Bronchial epithelial cell (primary cell): ENCODE results near the gene WNT3A. TPM values are rescaled to one million over a fixed set of nuclear protein-coding genes. Genes with fewer than 3 reads are reported as not detected.

Source experiments
- DNase-seq: peaks from one replicate; pipeline ENCODE4 v3.0.0-alpha.2; 2010; ENCODE audit warnings: low read depth
- FAIRE-seq: peaks from 2 replicates; lab custom pipeline; 2011; peaks lifted over from hg19 to GRCh38; lab: Jason Lieb, UNC
- H3K27me3 ChIP-seq: 2 replicates; pipeline ENCODE4 v1.5.1; 2011; ENCODE audit warnings: low read length; ENCODE audit not compliant: control insufficient read depth, insufficient read depth
- H3K36me3 ChIP-seq: 2 replicates; pipeline ENCODE4 v1.5.1; 2011; ENCODE audit warnings: low read length; ENCODE audit not compliant: control insufficient read depth, insufficient read depth
- H3K4me3 ChIP-seq: 2 replicates; pipeline ENCODE4 v1.5.1; 2011; ENCODE audit warnings: mild to moderate bottlenecking, low read depth, low read length, control low read depth
- CTCF ChIP-seq: IDR thresholded peaks from 2 replicates; pipeline ENCODE4 v1.5.1; 2011; ENCODE audit warnings: mild to moderate bottlenecking, moderate library complexity, low read length, control low read depth, inconsistent platforms; ENCODE audit not compliant: insufficient read depth, severe bottlenecking
- total RNA-seq: library from RNA; depleted of rRNA; stranded (reverse); fragments of >200 nt; gene quantifications from 2 replicates; pipeline ENCODE4 v1.2.1, GENCODE V29; 2014

The WNT3A gene
- total RNA-seq, 1 donor from 2014 or later: not detected

DNA sequence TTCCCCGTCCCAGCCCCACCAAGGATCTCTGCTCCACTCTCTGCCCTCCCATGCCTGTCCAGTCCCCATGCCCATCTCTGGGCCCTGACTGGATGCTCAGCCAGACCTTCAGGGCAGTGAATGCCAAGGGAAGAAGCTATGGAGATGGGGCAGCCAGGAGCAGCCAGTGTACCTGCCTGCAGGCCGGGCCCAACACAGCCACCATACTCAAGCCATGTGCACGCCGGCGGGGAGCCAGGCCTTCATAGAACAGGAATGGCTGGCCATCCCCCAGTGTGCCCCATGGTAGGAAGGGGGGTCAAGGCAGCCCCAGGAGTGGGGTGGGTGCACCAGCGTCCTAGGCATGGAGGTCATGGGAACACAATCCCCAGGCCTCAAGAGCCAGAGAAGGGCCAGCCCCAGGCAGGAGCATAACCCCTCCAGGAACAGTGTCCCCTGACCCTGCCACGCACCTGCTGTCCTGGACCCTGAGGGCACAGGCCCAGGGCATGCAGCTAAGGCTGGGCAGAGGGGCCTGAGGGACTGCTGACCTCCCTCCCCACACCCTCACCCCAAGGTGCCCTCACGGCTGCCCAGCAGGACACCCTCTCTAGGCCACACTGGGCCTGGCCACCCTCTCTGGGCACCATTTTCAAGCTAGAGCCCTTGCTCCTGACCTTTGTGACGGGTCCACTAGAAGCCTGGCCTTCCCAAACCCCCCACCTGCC lies 55.4 kb downstream of the WNT3A start:
- Histone ChIP-seq H3K36me3 (no peaks in the 10 kb centered on the region), H3K27me3 (peaks cover 12% of the 10 kb centered on the region), H3K4me3 (no peak overlapping the region)
- FAIRE-seq (no peak), DNase-seq (no peak)
- TF ChIP-seq CTCF: no peak

GRCh38 chr1:228062812-228063211 lies 56.0 kb downstream of the WNT3A start:
- H3K36me3 ChIP-seq: no peaks in the 10 kb centered on the region
- no peak for DNase-seq
- no peak overlapping the region for H3K4me3 ChIP-seq
- peaks cover 13% of the 10 kb centered on the region for H3K27me3 ChIP-seq
- TF ChIP-seq CTCF: peak; percentile 45
- FAIRE-seq: no peak

DNA sequence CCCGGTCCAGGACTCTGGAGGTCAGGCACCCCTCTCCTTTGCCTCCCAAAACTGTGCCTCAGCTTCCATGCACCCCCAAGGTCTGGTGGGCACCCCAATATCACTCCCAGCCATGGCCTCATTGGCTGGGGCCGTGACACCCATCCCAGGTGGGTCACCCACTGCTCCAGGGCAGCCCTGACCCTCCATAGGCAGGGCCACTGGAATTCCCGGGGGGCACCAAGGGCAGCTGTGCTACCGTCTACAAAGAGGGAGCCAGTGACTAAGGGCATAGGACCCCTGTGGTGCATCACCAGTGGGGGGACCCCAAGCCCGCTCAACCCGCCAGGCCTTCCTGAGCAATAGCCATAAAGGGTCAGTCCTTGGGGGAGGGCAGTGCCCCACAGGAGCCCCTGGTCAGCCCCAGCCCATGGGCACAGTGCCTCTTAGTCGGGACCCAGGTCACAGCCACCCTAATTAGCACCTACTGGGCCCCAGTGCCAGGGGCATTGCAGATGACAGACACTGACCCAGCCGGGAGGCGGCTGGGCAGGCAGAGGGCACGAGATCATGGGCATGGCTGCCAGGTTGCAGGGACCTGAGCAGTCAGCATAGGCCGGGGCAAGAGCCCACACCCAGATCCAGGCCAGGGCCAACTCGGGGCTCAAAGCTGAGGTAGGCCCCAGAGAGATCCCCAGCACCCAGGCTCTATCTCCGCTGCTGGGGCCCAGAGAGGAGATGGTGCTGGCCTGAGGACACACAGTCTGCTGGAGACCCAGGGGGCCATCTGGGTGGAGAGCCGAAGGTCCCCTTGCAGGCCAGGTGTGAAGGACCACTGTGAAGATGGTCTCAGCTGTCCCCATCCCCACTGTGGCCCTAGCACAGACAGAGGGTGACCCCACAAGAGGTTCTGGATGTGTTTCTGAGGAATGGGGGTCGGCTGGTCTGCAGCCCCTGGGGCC lies 56.7 kb downstream of the WNT3A start:
- DNase-seq (no peak), FAIRE-seq (no peak)
- H3K27me3 ChIP-seq: peaks cover 12% of the 10 kb centered on the region
- TF ChIP-seq CTCF: no peak
- H3K4me3 ChIP-seq: no peak overlapping the region
- H3K36me3 ChIP-seq: no peaks in the 10 kb centered on the region

DNA sequence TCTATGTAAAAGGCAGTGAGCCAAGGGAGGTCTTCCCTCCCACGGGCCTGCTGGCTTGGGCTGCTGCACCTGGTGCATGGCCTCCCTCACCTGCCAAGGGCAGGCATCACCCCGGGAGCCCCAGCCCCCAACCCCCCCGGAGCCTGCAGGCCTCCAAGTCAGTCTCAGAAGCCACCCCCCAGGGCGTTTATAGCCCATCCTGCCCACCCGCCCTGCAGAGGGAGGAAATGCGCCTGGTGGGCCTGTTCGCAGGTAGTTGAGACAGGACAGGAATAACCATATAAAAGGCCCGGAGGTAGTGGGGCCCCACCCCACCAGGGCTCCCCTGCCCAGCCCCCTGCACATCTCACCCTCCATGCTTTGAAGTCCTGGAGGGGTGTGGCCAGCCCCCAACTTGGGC lies 57.5 kb downstream of the WNT3A start:
- FAIRE-seq: no peak
- Histone ChIP-seq H3K27me3 (peaks cover 7% of the 10 kb centered on the region), H3K36me3 (no peaks in the 10 kb centered on the region), H3K4me3 (no peak overlapping the region)
- DNase-seq: no peak
- no peak for TF ChIP-seq CTCF

DNA sequence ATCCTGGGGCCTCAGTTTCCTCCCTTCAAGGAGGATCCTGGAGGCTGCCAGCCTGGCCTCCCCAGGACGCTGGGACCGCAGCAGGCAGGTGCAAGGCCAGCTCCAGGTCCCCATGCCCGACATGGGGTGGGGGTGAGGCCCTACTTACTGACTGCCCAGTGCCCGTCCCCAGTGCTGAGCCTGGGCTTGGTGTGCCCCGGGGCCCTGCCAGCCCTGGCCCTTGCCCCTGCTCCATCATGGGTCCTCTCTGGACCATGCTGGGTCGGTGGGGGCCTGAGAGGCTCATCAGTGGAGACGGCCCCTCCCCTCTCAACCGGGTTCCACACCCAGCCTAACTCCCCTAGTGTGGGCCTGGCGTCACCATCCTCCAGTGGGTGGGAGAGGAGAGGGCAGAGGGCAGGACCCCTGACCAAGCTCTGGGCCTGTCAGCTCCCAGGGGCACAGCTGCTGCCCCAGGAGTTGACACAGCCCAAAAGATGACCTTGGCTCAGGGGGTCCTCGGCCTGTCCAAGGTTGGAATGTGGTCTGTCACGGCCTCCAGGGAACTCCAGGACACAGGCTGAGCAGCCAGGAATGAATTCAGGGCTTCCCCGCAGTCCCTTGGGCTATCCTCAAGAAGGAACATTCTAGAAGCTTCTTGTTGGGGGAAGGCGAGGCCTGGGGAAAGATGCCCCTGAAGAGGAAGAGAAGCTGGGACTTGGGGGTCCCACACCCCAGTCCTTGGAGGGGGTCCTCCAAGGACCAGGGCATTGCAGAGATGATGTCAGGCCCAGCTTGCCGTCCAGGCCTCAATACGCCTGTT lies 58.1 kb downstream of the WNT3A start:
- TF ChIP-seq CTCF: no peak
- DNase-seq: no peak

More for the DNA sequence above, 58.1 kb downstream of the WNT3A start:
- no peaks in the 10 kb centered on the region for H3K36me3 ChIP-seq
- H3K4me3 ChIP-seq: no peak overlapping the region
- FAIRE-seq: no peak
- peaks cover 7% of the 10 kb centered on the region for H3K27me3 ChIP-seq
